Keratinocyte (primary cell): ENCODE results near the gene DENND4B.
"Not testable (repeated sequence)": the region's sequence is repeated elsewhere in the genome, so short reads cannot be mapped to it uniquely, and the experiment has no call there.

ENCODE experiments used
- CTCF ChIP-seq, 3 experiments: IDR thresholded peaks in 1 of 3; conservative IDR thresholded peaks in 1 of 3; optimal IDR thresholded peaks in 1 of 3; 2 replicates in 2 of 3; 3 replicates in 1 of 3; pipeline versions ENCODE3 to v1.5.1; 2011; ENCODE audit warnings: low read length in 3 of 3, mild to moderate bottlenecking in 3 of 3, moderate library complexity in 2 of 3, control low read depth in 1 of 3, inconsistent platforms in 1 of 3; ENCODE audit not compliant: insufficient read depth in 2 of 3; ENCODE audit errors: extremely low read depth in 1 of 3
- EZH2 ChIP-seq: IDR thresholded peaks from one replicate; pipeline ENCODE4 v1.6.1; 2012; ENCODE audit warnings: inconsistent platforms, mild to moderate bottlenecking, low read length, moderate library complexity

DNA sequence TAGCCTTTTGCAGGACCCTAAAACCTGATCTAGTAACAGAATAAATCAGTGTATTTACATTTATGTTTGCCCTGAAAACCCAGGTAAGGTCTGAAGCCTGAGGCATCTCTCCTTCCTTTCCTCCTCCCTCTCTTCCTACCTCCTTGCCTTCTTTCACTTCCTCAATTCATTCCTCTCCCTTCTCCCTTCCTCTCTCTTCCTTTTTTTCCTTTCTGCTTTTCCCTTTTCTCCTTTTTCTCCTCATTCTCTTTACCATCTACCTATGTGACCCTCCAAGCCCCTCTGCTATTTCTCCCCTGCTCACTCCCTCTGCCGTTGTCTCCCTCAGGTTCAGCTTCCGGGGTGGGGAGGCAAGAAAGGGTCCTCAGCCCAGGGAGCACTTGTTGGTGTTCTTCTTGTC is 35.2 kb upstream of the DENND4B start:
- TF ChIP-seq CTCF (optimal IDR thresholded peaks at IDR 0.05 in 1 of 3, IDR thresholded peaks at IDR 0.05 in 1 of 3, conservative IDR thresholded peaks at IDR 0.05 in 1 of 3; ENCODE audit: extremely low read depth in 1 of 3, insufficient read depth in 2 of 3, low read length in 3 of 3); EZH2: not testable (repeated sequence)
